ENCODE results near the gene HACD1.

Gene HACD1, protein sequence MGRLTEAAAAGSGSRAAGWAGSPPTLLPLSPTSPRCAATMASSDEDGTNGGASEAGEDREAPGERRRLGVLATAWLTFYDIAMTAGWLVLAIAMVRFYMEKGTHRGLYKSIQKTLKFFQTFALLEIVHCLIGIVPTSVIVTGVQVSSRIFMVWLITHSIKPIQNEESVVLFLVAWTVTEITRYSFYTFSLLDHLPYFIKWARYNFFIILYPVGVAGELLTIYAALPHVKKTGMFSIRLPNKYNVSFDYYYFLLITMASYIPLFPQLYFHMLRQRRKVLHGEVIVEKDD

DNA sequence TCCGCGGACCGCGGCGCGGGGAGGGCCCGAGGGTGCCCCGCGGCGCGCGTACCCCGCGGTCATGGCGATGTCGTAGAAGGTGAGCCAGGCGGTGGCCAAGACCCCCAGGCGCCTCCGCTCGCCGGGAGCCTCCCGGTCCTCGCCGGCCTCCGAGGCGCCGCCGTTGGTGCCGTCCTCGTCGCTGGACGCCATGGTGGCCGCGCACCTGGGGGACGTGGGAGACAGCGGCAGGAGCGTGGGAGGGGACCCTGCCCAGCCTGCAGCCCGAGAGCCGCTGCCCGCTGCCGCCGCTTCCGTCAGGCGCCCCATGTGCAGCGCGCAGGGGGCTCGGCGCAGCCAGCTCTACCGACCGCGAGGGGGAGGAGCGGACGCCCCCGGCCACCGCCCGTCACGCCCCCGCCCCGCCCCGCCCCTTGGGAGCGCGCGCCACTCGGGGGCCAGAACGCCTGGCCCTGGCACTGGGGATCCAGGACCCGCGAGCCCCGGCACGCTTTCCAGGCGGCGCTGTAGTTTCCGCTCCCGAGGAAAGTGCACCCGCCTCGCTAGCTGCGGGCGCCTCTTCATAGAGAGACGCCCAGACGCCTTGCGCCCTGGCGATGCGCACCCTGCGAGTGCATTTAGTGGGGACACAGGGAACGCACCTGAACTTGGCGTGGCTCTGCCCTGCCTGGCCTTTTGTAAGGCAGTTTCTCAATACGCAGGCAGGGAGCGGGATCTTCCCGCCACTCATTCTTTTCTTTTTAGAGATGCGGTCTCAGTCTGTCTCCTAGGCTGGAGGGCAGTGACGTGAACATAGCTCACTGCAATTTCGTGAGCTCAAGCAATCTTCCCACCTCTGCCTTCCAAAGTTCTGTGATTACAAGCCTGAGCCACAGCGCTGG lies at the start of gene HACD1:
TSS of gene HACD1 (minus strand) at position 344 of the 881 bp plus-strand sequence. CDS start at position 309, 35 bp downstream.
- peak; percentile 26 for DNase-seq (ENCODE audit: low read depth)

GRCh38 chr10:17665747-17666146 lies 48.6 kb upstream of the HACD1 start:
- no peak for DNase-seq (ENCODE audit: low read depth)

DNA sequence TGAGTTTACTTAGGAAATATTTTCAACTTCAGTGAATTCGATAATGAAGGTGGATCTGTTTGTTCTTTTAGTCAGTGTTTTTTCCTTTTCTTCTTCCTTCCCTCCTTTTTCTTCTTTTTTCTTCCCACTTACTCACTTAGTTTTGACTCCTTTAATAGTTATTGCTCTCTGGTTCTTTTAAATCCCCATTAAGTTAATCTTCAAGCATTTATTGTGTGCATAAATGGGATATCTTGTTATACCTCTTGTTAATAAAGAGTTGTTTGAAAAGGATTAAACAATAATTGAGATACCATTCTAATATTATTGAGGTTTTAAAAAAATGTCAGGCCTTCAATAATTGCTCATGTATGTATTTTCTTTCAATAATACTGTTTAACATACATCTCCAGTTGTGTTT lies 46.3 kb upstream of the HACD1 start:
- DNase-seq (ENCODE audit: low read depth) = no peak

DNA sequence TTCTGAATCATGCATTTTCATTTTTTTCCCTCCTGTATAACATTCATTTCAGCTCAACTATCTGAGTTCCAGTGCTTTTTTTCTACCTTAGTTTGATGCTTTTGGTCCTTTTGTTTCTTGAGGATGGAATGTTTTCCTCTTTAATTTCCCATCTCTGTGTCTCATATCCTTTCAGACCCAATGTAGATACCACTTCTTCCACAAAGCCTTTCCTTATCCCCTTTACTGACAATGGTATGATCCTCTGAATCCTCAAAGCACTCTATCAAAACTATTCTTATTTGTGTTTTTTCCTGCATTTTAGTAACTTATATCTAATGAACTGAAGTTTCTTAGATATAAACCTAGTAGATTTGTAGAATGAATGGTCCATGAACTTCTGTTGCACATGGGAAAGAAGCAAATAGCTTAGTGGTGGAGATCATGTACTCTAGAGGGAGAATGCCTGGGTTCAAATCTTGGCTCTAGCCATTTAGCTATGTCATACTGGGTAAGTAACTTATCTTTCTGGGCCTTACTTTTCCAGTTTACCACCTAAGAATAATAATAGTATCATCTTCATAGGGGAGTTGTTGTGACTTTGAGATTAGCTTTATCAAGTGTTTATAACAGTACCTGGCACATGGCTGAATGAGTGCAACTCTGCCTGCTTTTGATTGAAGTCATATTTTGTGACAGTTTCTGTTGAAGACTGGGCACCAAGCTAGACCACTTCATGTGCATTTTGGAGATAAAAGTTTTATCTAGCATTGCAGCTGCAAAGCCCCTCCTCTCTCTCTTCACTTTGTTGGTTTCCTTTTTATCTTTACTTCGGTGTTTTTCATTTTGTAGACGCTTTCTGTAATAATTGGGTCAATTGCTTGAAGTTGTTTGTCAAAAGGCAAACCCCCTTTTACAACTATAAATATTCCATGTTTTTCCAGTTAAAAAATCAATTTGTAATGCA lies 45.3 kb upstream of the HACD1 start:
- no peak for DNase-seq (ENCODE audit: low read depth)

DNA sequence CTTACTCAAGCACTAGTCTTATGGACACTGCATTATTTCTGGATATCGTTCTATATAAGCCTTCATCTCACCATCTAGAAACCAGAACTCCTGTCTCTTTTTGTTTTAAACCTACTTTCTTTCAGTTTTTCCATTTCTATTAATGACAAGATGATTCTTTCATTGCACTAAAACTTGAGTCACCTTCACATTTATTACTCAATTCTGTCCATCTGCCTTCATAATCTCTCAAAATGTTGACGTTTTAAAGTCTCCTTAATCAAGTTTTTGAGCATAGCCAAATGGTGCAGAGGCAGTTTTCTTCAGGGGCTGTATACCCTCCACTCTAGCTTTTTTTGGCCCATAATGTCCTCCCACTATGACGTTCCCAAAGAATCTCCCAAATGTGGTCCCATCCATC lies 44.3 kb upstream of the HACD1 start:
- DNase-seq (ENCODE audit: low read depth) = no peak

- no peak for DNase-seq (ENCODE audit: low read depth)
These were observed 43.7 kb upstream of the HACD1 start for GRCh38 chr10:17660921-17661320.

DNA sequence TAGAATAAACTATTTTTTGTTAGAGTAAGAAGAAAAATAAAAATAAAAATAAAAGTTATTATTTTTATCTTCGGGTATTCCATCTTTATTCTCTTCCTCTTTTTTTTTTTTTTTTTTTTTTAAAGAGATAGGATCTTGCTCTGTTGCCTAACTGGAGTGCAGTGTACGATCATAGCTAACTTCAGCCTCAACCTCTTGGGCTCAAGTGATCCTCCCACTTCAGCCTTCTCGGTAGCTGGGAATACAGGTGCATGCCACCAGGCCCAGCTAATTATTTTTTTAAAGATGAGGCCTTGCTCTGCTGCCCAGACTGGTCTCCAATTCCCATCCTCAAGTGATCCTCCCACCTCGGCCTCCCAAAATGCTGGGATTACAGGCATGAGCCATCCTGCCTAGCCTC lies 42.2 kb upstream of the HACD1 start:
- DNase-seq (ENCODE audit: low read depth) = no peak

DNA sequence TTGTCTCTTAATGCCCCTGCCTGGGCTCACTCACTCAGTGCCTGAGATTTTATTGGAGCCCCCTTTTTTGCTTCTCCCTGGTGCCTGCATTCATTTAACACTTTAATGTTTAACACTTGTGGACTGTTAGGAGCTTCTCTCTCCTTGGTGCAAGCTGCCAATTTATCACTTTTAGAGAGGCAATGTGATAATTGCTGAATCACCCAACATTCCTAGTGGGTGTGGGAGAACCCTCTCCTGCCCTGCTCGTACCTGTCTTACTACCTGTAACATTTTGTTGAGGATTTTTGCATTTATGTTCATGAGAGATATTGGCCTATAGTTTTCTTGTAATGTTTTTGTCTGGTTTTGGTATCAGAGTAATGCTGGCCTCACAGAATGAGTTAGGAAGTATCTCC lies 39.9 kb upstream of the HACD1 start:
- no peak for DNase-seq (ENCODE audit: low read depth)

- DNase-seq (ENCODE audit: low read depth) = no peak
These were observed 38.5 kb upstream of the HACD1 start for GRCh38 chr10:17655567-17656146.

DNA sequence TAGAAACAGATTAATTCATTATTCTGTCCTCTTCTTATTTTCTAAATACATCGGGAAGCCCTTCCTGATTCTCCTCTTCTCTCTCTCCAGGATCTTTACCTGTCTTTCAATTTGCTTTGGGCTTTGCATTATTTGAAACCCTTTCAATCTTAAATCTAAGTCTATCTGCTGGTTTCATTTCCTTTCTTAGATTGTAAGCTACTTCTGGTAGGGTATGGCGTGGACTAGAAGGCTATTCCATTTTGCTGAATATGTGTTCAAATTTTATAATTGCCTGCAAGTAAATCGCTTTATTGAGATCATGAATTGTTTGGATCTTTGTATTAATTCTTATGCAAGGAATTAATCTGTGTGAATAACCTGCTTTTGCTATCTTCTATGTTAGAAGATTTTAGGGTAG lies 37.8 kb upstream of the HACD1 start:
- DNase-seq (ENCODE audit: low read depth) = no peak

DNA sequence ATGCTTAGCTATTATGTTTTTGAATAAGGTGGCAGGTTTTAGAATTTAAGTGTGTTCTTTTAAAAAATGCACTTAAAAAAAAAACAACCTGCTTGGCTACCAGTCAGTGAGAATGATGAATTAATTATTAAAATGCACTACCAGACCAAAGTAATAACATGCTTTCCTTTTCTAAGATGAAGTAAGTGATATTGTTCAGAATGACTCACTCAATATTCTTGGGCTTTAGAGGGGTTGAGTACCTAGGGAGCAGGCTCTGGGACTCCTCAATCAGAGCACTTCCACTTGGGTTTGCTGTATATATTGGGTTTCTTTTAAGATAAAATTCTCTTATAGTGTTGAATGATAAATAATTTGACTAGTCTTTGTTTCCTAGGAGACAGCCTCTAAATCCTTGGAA lies 35.4 kb upstream of the HACD1 start:
- no peak for DNase-seq (ENCODE audit: low read depth)

DNA sequence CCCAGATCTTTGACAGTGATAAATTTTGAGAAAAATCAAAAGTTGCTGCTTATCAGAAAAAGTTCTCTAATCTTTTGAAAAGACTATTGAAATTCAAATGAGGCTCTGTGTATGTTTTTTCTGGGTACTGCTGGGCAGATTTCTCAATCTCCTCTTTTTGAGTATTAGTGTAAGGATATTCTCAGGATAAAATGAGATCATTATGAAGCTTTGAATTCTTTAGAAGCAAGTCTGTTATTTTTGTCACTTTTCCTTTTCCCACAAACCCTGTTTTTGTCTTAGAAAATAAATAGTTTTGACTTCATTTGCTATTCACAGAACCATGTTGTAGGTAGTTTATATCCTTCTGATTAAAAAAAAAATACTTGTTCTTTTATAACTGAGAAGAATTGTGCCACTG lies 34.7 kb upstream of the HACD1 start:
- no peak for DNase-seq (ENCODE audit: low read depth)

- no peak for DNase-seq (ENCODE audit: low read depth)
These were observed 33.2 kb upstream of the HACD1 start for GRCh38 chr10:17650416-17650815.

GRCh38 chr10:17649836-17650235 lies 32.7 kb upstream of the HACD1 start:
- no peak for DNase-seq (ENCODE audit: low read depth)

DNA sequence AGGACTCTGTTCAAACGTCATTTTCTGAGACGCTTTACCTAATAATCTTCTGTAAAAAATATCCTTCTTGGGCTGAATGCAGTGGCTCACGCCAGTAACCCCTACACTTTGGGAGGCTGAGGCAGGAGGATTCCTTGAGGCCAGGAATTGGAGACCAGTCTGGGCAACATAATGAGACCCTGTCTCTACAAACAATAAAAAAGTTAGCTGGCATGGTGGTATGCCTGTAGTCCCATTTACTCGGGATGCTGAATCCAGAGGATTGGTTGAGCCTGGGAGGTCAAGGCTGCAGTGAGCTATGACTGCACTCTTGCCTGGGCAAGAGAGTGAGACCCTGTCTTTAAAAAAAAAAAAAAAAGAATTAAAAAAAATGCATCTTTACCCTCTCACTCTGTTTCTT lies 31.9 kb upstream of the HACD1 start:
- DNase-seq (ENCODE audit: low read depth) = no peak

DNA sequence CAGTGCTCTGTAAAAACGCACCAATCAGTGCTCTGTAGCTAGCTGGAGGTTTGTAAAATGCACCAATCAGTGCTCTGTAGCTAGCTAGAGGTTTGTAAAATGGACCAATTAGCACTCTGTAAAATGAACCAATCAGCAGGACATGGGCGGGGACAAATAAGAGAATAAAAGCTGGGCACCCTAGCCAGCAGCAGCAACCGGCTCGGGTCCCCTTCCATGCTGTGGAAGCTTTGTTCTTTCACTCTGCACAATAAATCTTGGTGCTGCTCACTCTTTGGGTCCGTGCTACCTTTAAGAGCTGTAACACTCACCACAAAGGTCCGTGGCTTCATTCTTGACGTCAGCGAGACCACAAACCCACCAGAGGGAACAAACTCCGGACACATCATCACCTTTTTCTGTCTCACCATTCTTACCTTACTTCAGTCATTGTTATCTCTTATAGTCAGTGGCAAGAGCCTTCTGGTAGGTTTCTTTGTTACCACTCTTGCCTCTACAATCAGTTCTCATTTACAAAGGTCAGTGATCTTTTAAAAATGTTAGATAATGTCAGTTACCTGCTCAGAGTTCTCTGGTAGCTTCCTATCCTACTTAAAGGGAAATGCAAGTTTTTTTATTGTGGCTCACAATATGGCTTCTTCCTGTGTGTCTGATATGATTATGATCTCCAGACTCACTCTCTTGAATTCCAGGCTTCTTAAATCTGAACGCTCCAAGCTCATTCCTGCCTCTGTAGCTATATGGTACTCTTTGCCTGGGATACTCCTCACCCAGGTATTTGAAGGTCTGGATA lies 31.3 kb upstream of the HACD1 start:
- peak; percentile 13 for DNase-seq (ENCODE audit: low read depth)

DNA sequence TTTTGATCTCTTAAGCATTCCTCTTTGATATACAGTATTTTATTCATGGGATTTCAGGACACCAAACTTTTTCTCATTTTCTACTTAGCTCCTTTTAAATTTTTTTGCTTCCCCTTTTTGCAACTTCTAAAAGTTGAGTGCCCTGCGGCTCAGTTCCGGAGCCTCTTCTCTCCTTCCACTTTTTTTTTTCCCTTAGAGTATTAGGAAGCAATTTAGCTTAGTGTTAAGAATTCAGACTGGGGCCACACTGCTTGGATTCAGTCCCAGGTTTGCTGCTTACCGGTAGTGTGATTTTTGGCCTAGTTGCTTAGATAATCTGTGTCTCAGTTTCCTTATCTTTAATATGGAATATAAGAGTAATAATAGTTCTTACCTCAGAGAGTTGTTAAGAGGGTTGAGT lies 30.2 kb upstream of the HACD1 start:
- no peak for DNase-seq (ENCODE audit: low read depth)

DNA sequence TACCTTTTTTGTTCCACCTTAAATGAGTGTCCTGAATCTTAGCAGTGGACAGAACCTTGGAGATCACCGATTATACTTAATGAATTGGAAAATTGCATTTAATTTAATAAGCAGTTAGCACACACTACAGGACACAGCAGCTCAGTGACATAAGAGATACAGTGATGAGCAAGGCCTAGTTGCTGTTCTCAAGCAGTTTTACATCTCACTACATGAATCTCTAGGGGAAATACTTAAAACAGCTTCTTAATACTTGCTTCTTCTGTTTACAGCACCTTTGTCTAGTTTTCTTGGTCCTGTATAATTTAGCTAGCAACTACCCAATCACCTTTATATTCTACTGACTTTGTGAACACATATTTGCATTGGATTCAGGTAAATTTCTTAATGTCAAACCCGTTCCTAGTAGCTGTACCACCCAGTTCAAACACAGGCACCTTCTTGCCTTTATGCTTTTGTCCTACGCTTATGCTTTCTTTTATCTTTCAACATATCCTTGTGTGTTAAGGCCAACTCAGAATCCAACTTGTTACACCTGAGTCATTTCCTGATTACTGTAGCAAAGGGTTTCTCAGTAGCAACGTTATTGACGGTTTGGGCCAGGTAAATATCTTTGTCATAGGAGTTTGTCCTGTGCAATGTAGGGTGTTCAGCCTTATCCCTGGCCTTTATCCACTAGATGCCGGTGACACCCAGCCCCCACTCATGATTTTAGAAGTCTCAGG lies 28.6 kb upstream of the HACD1 start:
- no peak for DNase-seq (ENCODE audit: low read depth)

- no peak for DNase-seq (ENCODE audit: low read depth)
These were observed 27.3 kb upstream of the HACD1 start for GRCh38 chr10:17644485-17644943.

- peak; percentile 87 for DNase-seq (ENCODE audit: low read depth)
These were observed 26.7 kb upstream of the HACD1 start, which contains the start of gene STAM for GRCh38 chr10:17643755-17644484. TSS of gene STAM (plus strand) at chr10:17644151. CDS start at chr10:17644340, 189 bp downstream.

All from activated T-helper 1 cell treated with Interleukin-2 at 50 U/mL for 16 hours (primary cell).